HCT116 (cell line): ENCODE data around the gene FAM13C. TPM values are rescaled to one million over a fixed set of nuclear protein-coding genes. Genes with fewer than 3 reads are reported as not detected.

Experiments
- ATAC-seq: fragments of 200-7000 bp; cut with Tn5 transposase; 2 replicates; pipeline ENCODE4 v1.9.1; 2020; ENCODE audit warnings: mild to moderate bottlenecking, moderate library complexity
- BruUV-seq: library from RNA; stranded (reverse); fragments of 400-500 nt; replicated peaks from 2 replicates; lab custom pipeline; 2021; lab: Mats Ljungman, UMichigan
- CTCF ChIA-PET: fragments of 300-600 bp; sonication (Branson Sonifier 250); formaldehyde crosslinking; loops from one replicate; lab custom pipeline; 2021; ENCODE audit warnings: antibody characterized with exemption; lab: Charles Lee
- POLR2A ChIA-PET: fragments of 300-600, 350-600 bp; sonication (Branson Sonifier 250); formaldehyde crosslinking; loops from one replicate; lab custom pipeline; 2021; ENCODE audit warnings: antibody characterized with exemption; lab: Charles Lee
- RAD21 ChIA-PET, 2 experiments: fragments of 300-600 bp; sonication (Branson Sonifier 250); formaldehyde crosslinking; loops; one replicate each; lab custom pipeline; 2023; ENCODE audit warnings: low total read pairs in 2 of 2; ENCODE audit not compliant: uncharacterized antibody in 2 of 2, unreplicated experiment in 2 of 2, low non-redundant PET in 1 of 2; lab: Charles Lee
- DNase-seq: peaks from one replicate; pipeline ENCODE4 v3.0.0-alpha.2; 2010; ENCODE audit warnings: low read depth, low spot score
- H2AFZ ChIP-seq: fragments of 200-600 bp; shearing (Covaris generic), sonication (generic); 2 replicates; pipeline ENCODE4 v1.6.1; 2017; ENCODE audit warnings: low read depth, mixed run types, mixed read lengths, antibody characterized with exemption, low read length; ENCODE audit not compliant: poor library complexity, severe bottlenecking
- H3K27ac ChIP-seq: 2 replicates; pipeline ENCODE4 v1.5.1; 2012; ENCODE audit warnings: low read depth, low read length
- H3K27me3 ChIP-seq: fragments of 200-600 bp; sonication (generic); 2 replicates; pipeline ENCODE4 v1.6.1; 2016; ENCODE audit warnings: mixed run types, low read length, mixed read lengths; ENCODE audit not compliant: insufficient read depth
- H3K36me3 ChIP-seq, 2 experiments: fragments of 200-500 bp in 1 of 2; fragments of 200-600 bp in 1 of 2; sonication (Bioruptor generic) in 1 of 2; sonication (generic) in 1 of 2; 2 replicates each; pipeline versions ENCODE4 v1.5.1 to v1.6.1; 2014 to 2016; ENCODE audit warnings: low read length in 2 of 2, inconsistent platforms in 1 of 2, mixed read lengths in 1 of 2, mixed run types in 1 of 2; ENCODE audit not compliant: insufficient read depth in 2 of 2, control insufficient read depth in 1 of 2
- H3K4me1 ChIP-seq, 2 experiments: fragments of 200-600 bp in 1 of 2; sonication (generic) in 1 of 2; 2 replicates each; pipeline versions ENCODE4 v1.5.1 to v1.6.1; 2012 to 2017; ENCODE audit warnings: low read length in 2 of 2, inconsistent platforms in 1 of 2, mild to moderate bottlenecking in 1 of 2, mixed read lengths in 1 of 2, mixed run types in 1 of 2, moderate library complexity in 1 of 2; ENCODE audit not compliant: insufficient read depth in 2 of 2, control insufficient read depth in 1 of 2
- H3K4me2 ChIP-seq: fragments of 200-600 bp; sonication (generic); 2 replicates; pipeline ENCODE4 v1.6.1; 2017; ENCODE audit warnings: mixed run types, low read length, mixed read lengths
- H3K4me3 ChIP-seq, 2 experiments: fragments of 200-600 bp in 1 of 2; sonication (generic) in 1 of 2; replicated peaks in 1 of 2; 2 replicates each; pipeline ENCODE4 v1.5.1; 2011 to 2016; ENCODE audit warnings: low read length in 2 of 2, control low read depth in 1 of 2, low read depth in 1 of 2, mild to moderate bottlenecking in 1 of 2, mixed read lengths in 1 of 2, mixed run types in 1 of 2
- H3K79me2 ChIP-seq: fragments of 200-600 bp; sonication (generic); 2 replicates; pipeline ENCODE4 v1.6.1; 2017; ENCODE audit warnings: mild to moderate bottlenecking, mixed run types, low read length, moderate library complexity, mixed read lengths; ENCODE audit not compliant: insufficient read depth
- H3K9ac ChIP-seq: fragments of 200-600 bp; sonication (generic); 2 replicates; pipeline ENCODE4 v1.6.1; 2016; ENCODE audit warnings: low read length, mixed read lengths
- H3K9me2 ChIP-seq: fragments of 200-600 bp; sonication (generic), shearing (Covaris generic); 2 replicates; pipeline ENCODE4 v1.6.1; 2017; ENCODE audit warnings: mixed run types, mild to moderate bottlenecking, moderate library complexity; ENCODE audit not compliant: insufficient read depth
- H3K9me3 ChIP-seq, 2 experiments: fragments of 200-500 bp in 1 of 2; fragments of 200-600 bp in 1 of 2; sonication (Bioruptor generic) in 1 of 2; sonication (generic) in 1 of 2; 2 replicates each; pipeline ENCODE4 v1.6.1; 2014 to 2017; ENCODE audit warnings: low read length in 2 of 2, mixed read lengths in 2 of 2, inconsistent platforms in 1 of 2, low read depth in 1 of 2, mild to moderate bottlenecking in 1 of 2, mixed run types in 1 of 2, moderate library complexity in 1 of 2; ENCODE audit not compliant: control insufficient read depth in 1 of 2, insufficient read depth in 1 of 2
- H4K20me1 ChIP-seq: fragments of 200-600 bp; sonication (generic), shearing (Covaris generic); 2 replicates; pipeline ENCODE4 v1.6.1; 2017; ENCODE audit warnings: mixed run types, mild to moderate bottlenecking, moderate library complexity; ENCODE audit not compliant: insufficient read depth
- CEBPB ChIP-seq: IDR thresholded peaks from 2 replicates; pipeline ENCODE4 v1.6.1; 2012; ENCODE audit warnings: low read depth
- EGR1 ChIP-seq: IDR thresholded peaks from 2 replicates; pipeline ENCODE4 v1.6.1; 2012; ENCODE audit warnings: low read depth
- ELF1 ChIP-seq: IDR thresholded peaks from 2 replicates; pipeline ENCODE4 v1.6.1; 2012; ENCODE audit warnings: low read depth, borderline replicate concordance
- POLR2A ChIP-seq: IDR thresholded peaks from 2 replicates; pipeline ENCODE4 v1.7.0; 2011; ENCODE audit warnings: borderline replicate concordance; ENCODE audit not compliant: insufficient read depth, insufficient read length; ENCODE audit errors: extremely low read depth
- POLR2AphosphoS5 ChIP-seq: IDR thresholded peaks from 2 replicates; pipeline ENCODE4 v1.6.1; 2011; ENCODE audit warnings: mild to moderate bottlenecking, low read depth, low read length, moderate library complexity
- REST ChIP-seq: IDR thresholded peaks from 2 replicates; pipeline ENCODE4 v1.6.1; 2012; ENCODE audit warnings: low read depth
- SIN3A ChIP-seq: IDR thresholded peaks from 2 replicates; pipeline ENCODE4 v1.6.1; 2012; ENCODE audit warnings: low read depth
- SRF ChIP-seq: IDR thresholded peaks from 2 replicates; pipeline ENCODE4 v1.6.1; 2012; ENCODE audit warnings: low read depth
- YY1 ChIP-seq: IDR thresholded peaks from 2 replicates; pipeline ENCODE4 v1.6.1; 2011; ENCODE audit warnings: low read length, low read depth, moderate library complexity, mild to moderate bottlenecking; ENCODE audit not compliant: insufficient replicate concordance; ENCODE audit errors: extremely low read depth
- intact Hi-C: fragments of 100-400 bp; cut with micrococcal nuclease; formaldehyde crosslinking; loops from 2 replicates; pipeline ENCODE4 v1.10.0; 2022
- total RNA-seq: library from RNA; stranded (reverse); gene quantifications from one replicate; pipeline ENCODE4 v1.2.1, GENCODE V29; 2021; ENCODE audit not compliant: unreplicated experiment
- TF ChIP-seq, protein P1 (sequence below), 3 experiments: fragments of 200-600 bp in 1 of 3; sonication (generic) in 1 of 3; IDR thresholded peaks in 2 of 3; conservative IDR thresholded peaks in 1 of 3; 2 replicates each; pipeline ENCODE4 v1.5.1; 2012 to 2017; ENCODE audit warnings: low read depth in 2 of 3, low read length in 2 of 3, antibody characterized with exemption in 1 of 3, borderline replicate concordance in 1 of 3, control low read depth in 1 of 3, mild to moderate bottlenecking in 1 of 3, mixed read lengths in 1 of 3, mixed run types in 1 of 3, moderate library complexity in 1 of 3; ENCODE audit not compliant: insufficient read depth in 1 of 3

Gene FAM13C
- total RNA-seq, 1 experiment from 2014 or later = 0.42 TPM

- no peaks in the 10 kb centered on the region for H3K4me1 ChIP-seq
- RAD21 ChIA-PET = no interaction called here
- H3K79me2 ChIP-seq = no peaks in the 10 kb centered on the region
- H3K9ac ChIP-seq = no peak overlapping the region
- CTCF ChIA-PET = no interaction called here
- no peak overlapping the region for H3K4me3 ChIP-seq
- no TSS peak for BruUV-seq
- no peaks in the 10 kb centered on the region for H3K9me3 ChIP-seq
- POLR2A ChIA-PET = no interaction called here
- ATAC-seq = no peak
- H3K4me2 ChIP-seq = no peak overlapping the region
- no peaks in the 10 kb centered on the region for H3K9me2 ChIP-seq
- no peak overlapping the region for H3K27ac ChIP-seq
- peaks cover 5% of the 10 kb centered on the region; the same call in 1 of the 2 replicates for H3K27me3 ChIP-seq
- no peak overlapping the region for H2AFZ ChIP-seq
- no peak for DNase-seq
- no peak for TF ChIP-seq SRF
- TF ChIP-seq POLR2AphosphoS5 = no peak
- no peak for TF ChIP-seq SIN3A
- TF ChIP-seq, protein P1, sequence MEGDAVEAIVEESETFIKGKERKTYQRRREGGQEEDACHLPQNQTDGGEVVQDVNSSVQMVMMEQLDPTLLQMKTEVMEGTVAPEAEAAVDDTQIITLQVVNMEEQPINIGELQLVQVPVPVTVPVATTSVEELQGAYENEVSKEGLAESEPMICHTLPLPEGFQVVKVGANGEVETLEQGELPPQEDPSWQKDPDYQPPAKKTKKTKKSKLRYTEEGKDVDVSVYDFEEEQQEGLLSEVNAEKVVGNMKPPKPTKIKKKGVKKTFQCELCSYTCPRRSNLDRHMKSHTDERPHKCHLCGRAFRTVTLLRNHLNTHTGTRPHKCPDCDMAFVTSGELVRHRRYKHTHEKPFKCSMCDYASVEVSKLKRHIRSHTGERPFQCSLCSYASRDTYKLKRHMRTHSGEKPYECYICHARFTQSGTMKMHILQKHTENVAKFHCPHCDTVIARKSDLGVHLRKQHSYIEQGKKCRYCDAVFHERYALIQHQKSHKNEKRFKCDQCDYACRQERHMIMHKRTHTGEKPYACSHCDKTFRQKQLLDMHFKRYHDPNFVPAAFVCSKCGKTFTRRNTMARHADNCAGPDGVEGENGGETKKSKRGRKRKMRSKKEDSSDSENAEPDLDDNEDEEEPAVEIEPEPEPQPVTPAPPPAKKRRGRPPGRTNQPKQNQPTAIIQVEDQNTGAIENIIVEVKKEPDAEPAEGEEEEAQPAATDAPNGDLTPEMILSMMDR (IDR thresholded peaks at IDR 0.05 in 2 of 3, conservative IDR thresholded peaks at IDR 0.05 in 1 of 3; ENCODE audit: borderline replicate concordance in 1 of 3, insufficient read depth in 1 of 3, low read depth in 2 of 3, low read length in 2 of 3) = no peak
- TF ChIP-seq YY1 = no peak
- H4K20me1 ChIP-seq = no peaks in the 10 kb centered on the region; the same call in 1 of the 2 replicates
- intact Hi-C loops = no loop called here
- no peaks in the 10 kb centered on the region for H3K36me3 ChIP-seq
Measured at GRCh38 chr10:59375990-59376389, 13.6 kb upstream of the FAM13C start.

GRCh38 chr10:59374916-59375315 is 12.6 kb upstream of the FAM13C start:
- no peak for TF ChIP-seq REST
- TF ChIP-seq SRF = no peak
- TF ChIP-seq EGR1 = no peak
- TF ChIP-seq POLR2AphosphoS5 = no peak
- no peak for TF ChIP-seq POLR2A
- TF ChIP-seq ELF1 = no peak
- TF ChIP-seq CEBPB = no peak
- Histone ChIP-seq H3K9ac (no peak overlapping the region), H3K4me2 (no peak overlapping the region), H3K9me3 (no peaks in the 10 kb centered on the region), H3K36me3 (no peaks in the 10 kb centered on the region), H3K4me1 (no peaks in the 10 kb centered on the region), H4K20me1 (no peaks in the 10 kb centered on the region; the same call in 1 of the 2 replicates), H2AFZ (no peak overlapping the region), H3K27ac (no peak overlapping the region), H3K4me3 (no peak overlapping the region), H3K79me2 (no peaks in the 10 kb centered on the region), H3K27me3 (peaks cover under 1% of the 10 kb centered on the region; the same call in 1 of the 2 replicates), H3K9me2 (no peaks in the 10 kb centered on the region)
- intact Hi-C loops = no loop called here
- no TSS peak for BruUV-seq
- DNase-seq = no peak
- CTCF ChIA-PET = no interaction called here
- RAD21 ChIA-PET = no interaction called here
- no peak for ATAC-seq
- POLR2A ChIA-PET = no interaction called here
